HG02610 (cell line): Measurements from ENCODE around the gene SHROOM3.
"Not testable (repeated sequence)": the region's sequence is repeated elsewhere in the genome, so short reads cannot be mapped to it uniquely, and the experiment has no call there.

Source experiments
- ATAC-seq: cut with Tn5 transposase; IDR thresholded peaks from one replicate; pipeline ENCODE4 v1.9.1; 2021; ENCODE audit warnings: mild to moderate bottlenecking, moderate library complexity; ENCODE audit not compliant: unreplicated experiment

Gene SHROOM3

DNA sequence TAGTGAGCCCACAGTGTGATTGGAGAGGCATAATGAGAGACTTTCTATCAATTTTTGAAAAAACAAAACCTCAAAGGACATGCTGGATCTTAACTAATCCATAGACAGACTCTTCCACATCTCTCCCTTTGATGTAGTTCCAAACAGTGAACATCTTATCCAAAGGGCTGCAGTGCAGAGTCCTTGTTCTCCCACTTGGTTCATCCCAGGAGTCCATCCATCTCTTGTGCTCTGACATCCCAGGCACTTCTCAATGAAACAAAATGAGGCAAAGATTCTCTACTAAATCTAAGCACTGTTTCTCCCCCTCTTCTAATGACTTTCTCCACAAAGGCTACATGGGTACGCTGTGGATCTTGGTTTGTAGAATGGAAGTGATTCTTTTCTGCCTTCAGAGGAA lies 8.3 kb downstream of the SHROOM3 start:
- no peak for ATAC-seq

DNA sequence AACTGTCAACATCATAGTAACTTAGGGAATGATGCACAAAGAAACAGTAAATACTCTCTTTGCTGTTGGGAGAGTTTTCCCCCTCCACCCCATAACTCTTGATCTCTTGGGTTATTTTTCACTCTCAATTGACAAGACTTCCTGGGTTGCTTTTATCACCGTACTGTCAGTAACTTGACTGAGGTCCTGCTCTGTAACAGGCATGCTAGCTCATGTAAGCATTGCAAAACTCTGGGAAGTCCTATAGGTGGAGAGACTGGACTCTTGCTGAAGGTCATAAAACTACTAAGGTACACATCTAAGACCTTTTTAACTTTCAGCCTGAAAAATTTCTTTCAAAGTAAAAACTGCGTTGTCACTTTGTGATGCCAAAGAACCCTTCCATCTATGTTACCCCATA lies 10.9 kb downstream of the SHROOM3 start:
- no peak for ATAC-seq

DNA sequence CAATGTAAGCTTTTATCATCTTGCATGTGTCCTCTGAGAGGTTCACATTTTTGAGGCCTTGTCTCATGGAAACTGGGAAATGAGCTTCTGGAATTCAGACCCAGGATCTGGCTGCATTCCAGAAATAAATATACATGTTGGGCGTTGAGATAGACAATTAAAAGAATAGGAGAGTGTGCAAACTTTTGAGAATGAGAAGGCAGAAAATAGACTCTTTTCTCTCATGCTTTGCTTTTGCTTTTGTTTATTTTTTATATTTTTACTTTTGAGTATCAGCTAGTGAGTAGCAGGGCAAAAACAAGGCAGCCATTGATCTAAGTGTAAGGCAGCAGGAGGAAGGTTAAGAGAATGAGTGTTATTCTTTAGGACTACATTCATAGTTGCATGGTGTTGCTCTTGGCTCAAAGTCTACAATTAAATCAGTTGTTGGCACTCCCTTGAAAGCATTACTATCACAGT lies 12.4 kb downstream of the SHROOM3 start:
- ATAC-seq: no peak

DNA sequence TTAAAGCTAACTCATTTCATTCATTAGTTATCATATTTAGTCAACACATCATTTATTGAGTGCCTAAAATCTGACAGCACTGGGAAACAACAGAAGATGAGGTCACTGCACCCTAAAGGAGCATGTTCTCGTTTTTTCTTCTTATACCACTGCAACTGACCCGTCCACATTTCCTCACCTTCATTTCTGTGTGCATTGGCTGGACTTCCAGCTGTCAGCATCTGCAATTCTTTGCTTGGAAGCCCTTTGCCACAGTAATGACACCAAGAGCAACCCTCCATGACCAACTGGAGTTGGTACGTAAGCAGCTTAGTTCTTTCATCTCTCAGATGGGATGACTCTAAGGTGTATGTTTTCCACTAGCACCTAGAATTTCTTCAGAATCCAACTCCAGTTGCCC lies 13.2 kb downstream of the SHROOM3 start:
- ATAC-seq: no peak

DNA sequence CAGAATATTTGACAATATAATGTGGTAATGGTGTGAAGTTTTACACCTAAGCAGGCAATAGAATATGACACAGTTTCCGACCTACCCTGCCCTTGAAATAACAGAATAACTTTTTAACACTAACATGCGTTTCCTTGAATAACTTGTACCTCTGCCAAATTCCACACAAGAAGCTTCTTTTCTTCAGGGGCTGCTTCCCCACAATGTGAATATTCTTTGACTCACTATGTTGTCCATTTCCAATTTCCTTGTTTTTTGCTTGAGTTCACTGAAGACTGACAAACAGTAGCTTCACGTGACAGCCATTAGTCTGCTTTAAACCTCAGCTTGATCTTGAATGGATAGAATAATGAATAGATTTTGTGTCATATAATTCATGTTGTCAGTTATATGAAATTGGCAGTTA lies 14.3 kb downstream of the SHROOM3 start:
- ATAC-seq: no peak

DNA sequence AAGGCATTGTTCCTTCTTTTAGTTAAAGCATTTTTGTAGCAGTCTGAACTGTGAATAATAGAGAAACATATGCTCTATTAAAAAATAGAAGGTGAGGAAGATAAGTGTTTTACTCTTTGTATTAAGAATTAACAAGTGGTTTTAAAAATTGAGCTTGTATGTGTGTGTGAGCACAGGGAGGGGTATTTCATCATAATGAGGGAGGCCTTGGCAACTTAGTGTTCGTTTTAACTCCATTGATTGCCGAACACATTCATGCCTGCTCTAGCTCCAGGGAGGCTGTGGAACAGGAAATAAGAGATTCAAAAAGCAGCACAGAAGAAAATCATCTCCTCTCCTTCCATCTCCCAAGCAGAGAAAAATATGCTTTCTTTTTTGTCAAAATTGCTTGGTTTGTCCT lies 14.8 kb downstream of the SHROOM3 start:
- no peak for ATAC-seq

DNA sequence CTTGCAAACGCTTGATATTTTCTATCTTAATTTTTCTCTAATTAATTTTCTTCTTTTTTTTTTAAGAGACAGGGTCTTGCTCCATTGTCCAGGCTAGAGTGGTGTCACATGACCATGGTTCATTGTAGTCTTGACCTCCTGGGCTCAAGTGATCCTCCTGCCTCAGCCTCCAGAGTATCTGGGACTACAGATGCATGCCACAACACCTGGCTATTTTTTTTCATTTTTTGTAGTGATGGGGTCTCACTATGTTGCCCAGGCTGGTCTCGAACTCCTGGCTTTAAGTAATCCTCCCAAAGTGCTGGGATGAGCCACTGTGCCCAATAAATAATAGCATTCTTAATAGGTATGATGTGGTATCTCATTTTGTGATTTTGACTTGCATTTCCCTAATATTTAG lies 18.2 kb downstream of the SHROOM3 start:
- ATAC-seq: no peak

DNA sequence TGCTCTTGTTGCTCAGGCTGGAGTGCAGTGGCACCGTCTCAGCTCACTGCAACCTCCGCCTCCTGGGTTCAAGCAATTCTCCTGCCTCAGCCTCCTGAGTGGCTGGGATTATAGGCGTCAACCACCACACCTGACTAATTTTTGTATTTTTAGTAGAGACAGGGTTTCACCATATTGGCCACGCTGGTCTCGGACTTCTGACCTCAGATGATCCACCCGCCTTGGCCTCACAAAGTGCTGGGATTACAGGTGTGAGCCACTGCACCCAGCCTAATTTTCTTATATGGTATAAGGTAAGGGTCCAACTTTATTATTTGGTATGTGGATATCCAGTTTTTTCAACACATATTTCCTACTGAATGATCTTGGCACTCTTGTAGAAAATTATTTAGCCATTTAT lies 19.0 kb downstream of the SHROOM3 start:
- not testable (repeated sequence) for ATAC-seq

DNA sequence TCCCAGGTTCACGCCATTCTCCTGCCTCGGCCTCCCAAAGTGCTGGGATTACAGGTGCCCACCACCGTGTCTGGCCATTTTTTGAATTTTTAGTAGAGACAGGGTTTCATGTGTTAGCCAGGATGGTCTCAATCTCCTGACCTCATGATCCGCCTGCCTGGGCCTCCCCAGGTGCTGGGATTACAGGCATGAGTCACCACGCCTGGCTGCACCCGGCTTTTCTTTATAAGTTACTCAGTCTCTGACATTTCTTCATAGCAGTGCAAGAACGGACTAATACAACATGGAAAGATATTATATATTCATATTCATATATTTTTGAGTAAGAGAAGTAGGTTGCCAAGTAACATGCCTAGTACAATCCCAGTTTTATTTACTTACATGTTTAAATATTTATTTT lies 22.9 kb downstream of the SHROOM3 start:
- no peak for ATAC-seq

DNA sequence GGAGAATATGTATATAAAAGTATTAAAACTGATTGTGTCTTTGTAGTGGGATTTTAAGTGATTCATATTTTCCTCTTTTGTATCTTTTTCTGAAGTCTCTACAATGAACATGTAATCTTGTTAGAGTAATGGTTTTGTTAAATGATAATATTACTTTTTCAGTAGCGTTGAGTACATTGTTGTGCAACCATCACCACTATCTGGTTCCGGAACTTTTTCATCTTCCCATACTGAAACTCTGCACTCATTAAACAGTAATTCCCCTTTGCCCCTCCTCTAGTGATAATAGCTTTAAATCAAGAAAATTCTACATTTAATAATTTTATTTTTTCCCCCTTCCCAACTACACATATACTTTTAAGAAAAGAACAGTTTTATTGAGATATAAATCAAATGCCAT lies 23.3 kb downstream of the SHROOM3 start:
- ATAC-seq: no peak

DNA sequence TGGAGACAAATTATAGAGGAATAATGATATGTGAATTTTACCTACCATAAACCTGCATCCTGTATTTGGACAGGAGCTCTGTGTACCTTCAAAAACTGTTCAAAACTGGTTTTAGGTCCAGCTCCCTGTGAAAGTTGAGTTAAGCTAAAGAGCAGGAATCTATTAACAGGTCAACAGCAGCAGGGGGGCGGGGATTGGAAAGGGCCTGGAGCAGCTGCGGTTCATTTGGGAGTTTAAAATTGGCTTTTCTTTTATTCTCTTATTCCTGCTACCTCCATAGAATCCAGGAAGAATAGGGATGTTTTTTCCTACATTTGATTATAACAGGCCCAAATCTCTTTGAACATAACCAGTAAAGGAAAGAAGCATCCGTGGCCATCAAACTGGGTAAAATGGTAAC lies 23.8 kb downstream of the SHROOM3 start:
- ATAC-seq: no peak

DNA sequence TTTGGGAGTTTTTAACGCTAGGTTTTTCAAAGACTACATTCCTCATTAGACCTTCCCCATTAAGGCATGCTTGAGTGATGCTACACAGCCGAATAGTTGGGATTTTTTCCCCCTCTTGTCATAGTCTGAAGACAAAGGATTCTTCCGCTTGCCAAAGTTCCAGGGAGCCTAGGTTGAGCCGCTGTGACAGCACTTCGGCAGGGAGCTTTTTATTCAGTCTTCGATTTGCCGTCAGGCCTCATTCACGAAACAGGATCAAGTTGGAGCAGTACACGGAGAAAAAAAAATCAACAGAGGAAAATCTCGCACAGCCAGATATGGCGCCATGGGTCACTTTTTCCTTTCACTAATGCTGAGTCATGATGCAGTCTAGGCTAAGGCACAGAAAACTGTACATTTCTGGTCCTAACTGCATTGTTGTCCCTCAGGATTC lies 24.3 kb downstream of the SHROOM3 start:
- ATAC-seq: no peak

DNA sequence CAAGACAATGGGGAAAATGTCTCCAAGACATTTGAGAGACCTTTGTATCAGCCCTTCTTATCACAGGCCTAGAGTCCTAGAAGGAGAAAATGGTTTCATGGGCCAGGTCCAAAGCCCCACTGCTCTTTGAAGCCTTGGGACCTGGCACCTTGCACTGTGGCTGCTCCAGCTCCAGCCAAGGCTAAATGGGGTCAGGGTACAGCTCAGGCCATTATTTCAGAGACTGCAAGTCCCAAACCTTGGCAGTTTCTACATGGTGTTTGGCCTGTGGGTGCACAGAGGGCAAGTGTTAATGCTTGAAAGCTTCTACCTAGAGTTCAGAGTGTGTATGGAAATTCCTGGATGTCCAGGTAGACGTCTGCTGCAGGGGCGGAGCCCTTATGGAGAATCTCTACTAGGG lies 28.5 kb downstream of the SHROOM3 start:
- no peak for ATAC-seq

DNA sequence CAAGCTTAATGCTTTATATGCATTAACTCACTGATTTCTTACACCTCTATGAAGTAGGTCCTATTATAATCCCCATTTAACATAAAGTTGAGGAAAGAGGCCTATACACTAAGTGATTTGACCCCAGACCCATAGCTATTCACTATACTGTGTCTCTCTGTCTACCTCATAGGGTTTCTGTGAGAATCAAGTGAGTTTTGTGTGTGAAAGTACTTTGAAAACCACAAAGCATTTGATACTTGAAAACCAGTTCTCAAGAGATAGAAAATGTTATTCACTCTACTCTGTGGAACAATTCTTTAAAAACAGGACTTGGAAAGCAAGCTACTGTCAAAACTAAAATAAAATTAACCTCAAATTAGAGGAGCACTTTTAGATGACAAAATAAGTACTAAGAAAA lies 35.0 kb downstream of the SHROOM3 start:
- ATAC-seq: no peak

DNA sequence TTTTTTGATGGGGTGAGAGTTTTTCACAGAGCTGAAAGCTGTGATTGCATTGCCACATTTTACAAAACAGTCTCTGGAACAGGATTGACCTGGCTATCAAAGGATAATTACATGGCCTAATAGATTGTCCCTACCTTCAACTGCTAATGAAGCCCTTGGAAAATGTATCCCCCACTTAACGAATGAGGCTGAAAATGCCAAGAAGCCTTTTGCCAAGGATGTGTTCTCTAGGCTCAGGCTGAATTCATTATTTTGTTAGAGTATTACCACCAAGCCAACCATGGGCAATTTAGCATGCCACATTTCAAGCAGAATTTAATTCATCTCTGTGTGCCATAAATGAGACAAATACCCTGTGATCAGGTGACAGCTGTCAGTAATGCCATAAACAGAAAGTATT lies 35.5 kb downstream of the SHROOM3 start:
- no peak for ATAC-seq

DNA sequence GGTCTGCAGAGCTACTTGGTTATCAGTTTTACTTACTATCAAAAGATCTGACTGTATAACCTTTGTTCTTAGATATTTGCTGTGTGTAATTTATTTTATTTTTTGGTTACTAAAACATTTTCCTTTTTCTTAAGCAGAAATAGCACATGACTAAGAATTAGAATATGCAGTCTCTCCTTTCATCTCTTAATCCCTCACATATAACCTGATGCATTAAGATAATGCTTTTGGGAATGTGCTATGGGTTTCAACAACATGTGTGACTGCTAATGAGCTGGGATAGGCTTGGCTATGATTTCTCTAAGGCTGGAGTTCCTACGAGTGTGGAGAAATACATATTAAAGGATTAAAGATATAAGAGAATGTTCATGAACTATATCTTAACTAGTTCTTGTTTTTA lies 41.5 kb downstream of the SHROOM3 start:
- ATAC-seq: no peak

DNA sequence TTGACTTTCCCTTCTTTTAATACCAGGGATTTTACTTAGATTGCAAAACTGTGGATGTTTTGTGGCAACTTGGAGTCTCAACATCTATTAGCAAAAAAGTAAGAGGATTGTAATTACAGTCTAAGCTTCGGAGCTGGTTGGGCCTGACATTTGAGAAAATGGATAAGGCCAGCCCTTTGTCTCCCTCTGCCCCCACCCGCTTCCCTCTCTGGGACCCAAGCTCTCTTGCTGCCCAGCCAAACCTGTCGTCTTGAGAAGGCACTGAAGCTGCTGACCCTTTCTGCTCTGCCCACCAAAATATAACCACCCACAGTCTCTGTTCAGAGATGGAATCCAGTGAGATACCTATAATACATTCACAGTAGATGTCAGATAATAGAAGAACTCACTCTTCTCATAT lies 49.6 kb downstream of the SHROOM3 start:
- ATAC-seq: no peak

DNA sequence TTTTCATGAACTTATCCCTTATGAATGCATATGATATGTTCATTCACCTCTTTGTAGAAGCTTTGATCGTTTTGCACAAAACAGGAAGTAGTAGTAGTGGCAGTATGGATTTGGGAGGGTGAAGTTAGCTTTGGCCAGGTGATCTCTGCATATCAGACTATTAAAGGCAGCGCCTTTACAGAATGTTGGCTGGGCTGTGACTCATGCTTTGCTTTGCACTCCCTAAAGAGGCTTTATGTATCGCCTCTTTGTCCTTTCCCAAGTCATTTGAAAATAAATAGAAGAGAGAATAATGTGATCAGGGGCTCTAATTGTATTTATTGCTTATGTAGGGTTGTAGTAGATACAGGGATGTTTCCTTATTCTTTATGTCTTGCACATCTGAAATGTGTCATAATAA lies 50.4 kb downstream of the SHROOM3 start:
- ATAC-seq: no peak

DNA sequence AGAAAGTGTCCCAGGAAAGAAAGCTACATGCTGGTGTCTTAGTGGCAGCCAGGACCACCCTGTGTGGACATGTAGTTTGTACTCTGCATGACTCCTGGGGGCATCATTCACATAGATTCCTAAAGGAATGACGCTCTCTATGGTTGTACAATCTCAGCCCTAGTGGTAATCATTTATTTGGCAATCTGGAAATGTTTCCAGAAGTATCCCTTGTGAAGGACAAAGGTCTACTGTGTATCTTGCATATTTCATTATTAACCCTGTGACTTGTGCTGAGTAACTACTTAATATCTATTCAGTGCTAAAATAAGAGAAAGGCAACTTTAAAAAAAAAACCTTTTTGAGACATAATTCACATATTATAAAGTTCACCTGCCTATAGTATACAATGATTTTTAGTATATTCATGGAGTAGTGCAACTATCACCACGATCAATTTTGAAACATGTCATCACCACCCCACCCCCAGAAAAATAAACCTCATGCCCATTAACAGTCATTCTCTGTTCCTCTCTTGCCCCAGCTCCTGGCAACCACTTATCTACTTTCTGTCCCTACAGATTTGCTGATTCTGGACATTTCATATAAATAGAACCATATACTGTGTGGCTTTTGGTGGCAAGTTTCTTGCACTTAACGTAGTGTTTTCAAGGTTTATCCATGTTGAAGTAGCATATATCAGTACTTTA lies 51.7 kb downstream of the SHROOM3 start:
- ATAC-seq: no peak

DNA sequence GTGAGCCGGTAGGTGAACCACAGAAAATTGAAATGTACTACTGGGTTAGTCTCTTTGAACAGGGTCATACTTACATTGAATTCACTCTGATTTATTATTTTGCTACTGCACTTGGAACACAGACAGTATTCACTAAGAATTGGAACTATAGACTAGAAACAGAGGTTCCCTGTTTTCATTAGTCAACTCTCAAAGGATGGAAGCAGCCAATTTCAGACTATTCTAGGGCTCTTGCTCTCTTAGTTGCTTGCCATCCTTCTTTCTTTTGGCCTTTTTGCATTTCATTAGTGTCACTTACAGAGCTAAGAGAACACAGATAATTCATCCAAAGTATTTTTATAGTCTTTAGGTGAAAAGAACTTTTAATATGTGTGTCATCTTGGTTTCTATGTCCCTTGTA lies 52.6 kb downstream of the SHROOM3 start:
- ATAC-seq: no peak

DNA sequence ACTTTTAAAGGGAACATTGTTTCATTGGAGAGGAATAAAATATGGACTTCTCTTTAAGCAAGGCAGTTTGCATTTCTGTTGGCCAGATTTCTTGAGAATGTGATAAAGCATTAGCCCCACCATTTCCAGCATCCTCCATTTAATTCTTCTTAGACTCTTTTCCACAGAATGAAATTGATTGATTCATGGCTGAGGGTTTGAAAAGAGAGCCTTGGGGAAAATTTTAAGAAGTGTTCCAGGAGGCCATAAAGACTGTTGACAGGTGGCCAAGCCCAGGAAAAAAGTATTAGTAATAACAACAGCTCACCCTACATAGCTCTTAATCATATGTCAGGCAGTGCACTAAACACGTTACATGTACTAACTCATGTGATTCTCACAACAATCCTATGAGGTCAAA lies 53.4 kb downstream of the SHROOM3 start:
- no peak for ATAC-seq

DNA sequence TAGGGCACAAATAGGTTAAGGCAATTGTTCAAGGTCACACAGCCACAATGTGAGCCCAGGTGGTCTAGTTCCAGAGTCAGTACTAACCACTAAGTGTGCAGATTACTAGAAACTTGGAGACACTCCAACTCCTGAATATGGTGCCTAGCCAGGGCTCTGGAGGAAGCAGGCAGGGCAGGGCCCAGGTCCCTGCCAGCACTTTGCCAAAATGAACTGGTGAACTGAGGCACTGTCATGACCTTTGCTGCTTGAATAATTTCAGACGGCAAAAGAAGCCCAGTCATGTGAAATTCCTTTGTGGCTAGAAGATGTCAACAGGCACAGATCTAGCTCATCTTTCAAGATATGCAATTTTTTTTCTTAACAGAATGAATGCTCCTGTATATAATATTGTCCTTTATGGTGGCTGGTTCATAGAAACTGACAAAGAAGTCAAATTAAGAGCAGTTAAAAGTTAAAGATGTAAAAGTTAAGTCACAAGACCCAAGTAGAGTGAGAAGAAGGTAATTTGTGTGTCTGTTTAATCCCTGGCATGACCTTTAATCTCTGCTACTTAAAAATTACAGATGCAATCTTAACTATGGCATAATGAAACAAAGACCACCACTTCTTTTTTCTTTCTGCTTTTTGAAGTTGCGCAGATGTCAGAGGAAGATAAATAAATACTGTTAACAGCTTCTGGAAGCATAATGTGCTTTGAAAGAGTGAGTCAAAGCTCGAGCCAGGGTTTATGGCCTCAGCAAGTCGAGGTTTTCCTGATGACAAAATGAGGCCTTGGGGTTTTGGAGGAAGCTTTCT lies 54.1 kb downstream of the SHROOM3 start:
- ATAC-seq: no peak
